NCI-H524 (cell line): ENCODE measurements around the gene MCIDAS.

ENCODE experiments used
- DNase-seq, 2 experiments: peaks; one replicate each; lab custom pipeline; 2025; lab: John Stamatoyannopoulos, UW

MCIDAS gene

GRCh38 chr5:55222092-55222984 is 4.8 kb downstream of the MCIDAS start:
- no peak for DNase-seq

- no peak for DNase-seq
These were observed 6.5 kb downstream of the MCIDAS start for GRCh38 chr5:55220433-55221185.

GRCh38 chr5:55219770-55220169 is 7.3 kb downstream of the MCIDAS start:
- no peak for DNase-seq

- DNase-seq = no peak
These were observed 8.1 kb downstream of the MCIDAS start for GRCh38 chr5:55218967-55219366.

GRCh38 chr5:55211184-55211874 is 15.8 kb downstream of the MCIDAS start:
- no peak for DNase-seq

GRCh38 chr5:55205001-55205400 is 22.1 kb downstream of the MCIDAS start:
- DNase-seq = no peak

GRCh38 chr5:55191165-55191564 is 36.0 kb downstream of the MCIDAS start:
- no peak for DNase-seq

GRCh38 chr5:55188656-55189540 is 38.2 kb downstream of the MCIDAS start:
- no peak for DNase-seq

- DNase-seq = peak in 1 of 2 experiments; percentile 58
These were observed 39.7 kb downstream of the MCIDAS start for GRCh38 chr5:55187370-55187769.

GRCh38 chr5:55180016-55180415 is 47.1 kb downstream of the MCIDAS start:
- DNase-seq = no peak

- no peak for DNase-seq
These were observed 50.0 kb downstream of the MCIDAS start for GRCh38 chr5:55177078-55177477.

GRCh38 chr5:55176176-55176818 is 50.8 kb downstream of the MCIDAS start:
- peak; percentile 80 to 81 for DNase-seq

- DNase-seq = peak; percentile 6 to 43
These were observed 51.3 kb downstream of the MCIDAS start for GRCh38 chr5:55175781-55176175.

GRCh38 chr5:55173687-55174230 is 53.4 kb downstream of the MCIDAS start:
- DNase-seq = peak; percentile 84 to 93

- peak; percentile 56 to 83 for DNase-seq
These were observed 54.0 kb downstream of the MCIDAS start, which contains the start of gene CDC20B for GRCh38 chr5:55172937-55173686. CDC20B (minus strand) TSS chr5:55173177; CDS start chr5:55173000, 177 bp downstream.

GRCh38 chr5:55172051-55172899 is 54.8 kb downstream of the MCIDAS start:
- peak; percentile 72 to 86 for DNase-seq

- no peak for DNase-seq
These were observed 55.6 kb downstream of the MCIDAS start for GRCh38 chr5:55171471-55171870.
